Raji (cell line): Measurements from ENCODE around the gene SCD.

Experiments
- POLR2A ChIP-seq: IDR thresholded peaks from 2 replicates; pipeline ENCODE4 v1.6.1; 2011; ENCODE audit warnings: low read depth, low read length, control low read depth; ENCODE audit not compliant: insufficient read depth

SCD gene

GRCh38 chr10:100349672-100350071 lies 2.6 kb downstream of the SCD start:
- no peak for TF ChIP-seq POLR2A

- TF ChIP-seq POLR2A = no peak
These were observed 4.0 kb downstream of the SCD start for GRCh38 chr10:100350914-100351485.

DNA sequence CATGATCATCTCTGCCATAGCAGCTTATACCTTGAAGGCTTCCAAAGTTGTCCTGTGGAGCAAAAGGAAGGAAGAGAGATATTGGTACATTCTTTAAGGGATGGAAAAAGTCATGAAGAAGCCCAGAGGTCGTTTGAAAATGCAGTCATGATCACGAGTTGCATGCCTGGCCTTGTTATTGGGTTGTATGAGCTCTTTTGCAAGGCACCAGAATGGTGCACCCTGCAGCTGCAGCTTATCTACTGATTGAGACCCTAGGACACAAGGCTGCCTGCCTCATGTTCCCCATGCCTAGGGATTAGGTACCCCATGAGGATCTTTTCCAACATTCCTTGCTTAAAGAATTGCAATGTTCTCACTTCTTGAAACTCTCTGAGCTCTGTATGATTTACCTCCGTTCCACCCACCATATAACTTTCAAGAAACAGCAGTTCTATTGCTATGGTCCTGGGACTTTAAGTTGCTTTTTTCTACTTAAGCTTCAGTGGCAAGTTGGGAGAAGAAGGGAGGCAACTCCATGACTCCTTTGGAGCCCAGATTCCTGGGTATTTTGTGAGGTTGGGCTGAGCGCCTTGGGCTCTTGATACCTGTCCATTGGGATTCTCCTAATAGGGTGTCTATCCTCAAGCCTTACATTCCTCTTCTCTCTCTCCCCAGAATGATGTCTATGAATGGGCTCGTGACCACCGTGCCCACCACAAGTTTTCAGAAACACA lies 6.9 kb downstream of the SCD start:
- no peak for TF ChIP-seq POLR2A

GRCh38 chr10:100355086-100355485 lies 8.1 kb downstream of the SCD start:
- no peak for TF ChIP-seq POLR2A

GRCh38 chr10:100356067-100357017 lies 9.3 kb downstream of the SCD start:
- no peak for TF ChIP-seq POLR2A

- no peak for TF ChIP-seq POLR2A
These were observed 10.2 kb downstream of the SCD start for GRCh38 chr10:100357059-100357858.

- TF ChIP-seq POLR2A = no peak
These were observed 12.0 kb downstream of the SCD start for GRCh38 chr10:100359030-100359432.

GRCh38 chr10:100359529-100360150 lies 12.6 kb downstream of the SCD start:
- TF ChIP-seq POLR2A = no peak

- TF ChIP-seq POLR2A = no peak
These were observed 13.2 kb downstream of the SCD start for GRCh38 chr10:100360234-100360633.

- TF ChIP-seq POLR2A = no peak
These were observed 15.8 kb downstream of the SCD start for GRCh38 chr10:100362570-100363496.

DNA sequence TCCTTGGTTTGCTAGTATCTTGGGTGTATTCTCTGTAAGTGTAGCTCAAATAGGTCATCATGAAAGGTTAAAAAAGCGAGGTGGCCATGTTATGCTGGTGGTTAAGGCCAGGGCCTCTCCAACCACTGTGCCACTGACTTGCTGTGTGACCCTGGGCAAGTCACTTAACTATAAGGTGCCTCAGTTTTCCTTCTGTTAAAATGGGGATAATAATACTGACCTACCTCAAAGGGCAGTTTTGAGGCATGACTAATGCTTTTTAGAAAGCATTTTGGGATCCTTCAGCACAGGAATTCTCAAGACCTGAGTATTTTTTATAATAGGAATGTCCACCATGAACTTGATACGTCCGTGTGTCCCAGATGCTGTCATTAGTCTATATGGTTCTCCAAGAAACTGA lies 17.1 kb downstream of the SCD start:
- no peak for TF ChIP-seq POLR2A

- no peak for TF ChIP-seq POLR2A
These were observed 17.8 kb downstream of the SCD start for GRCh38 chr10:100364735-100365391.

DNA sequence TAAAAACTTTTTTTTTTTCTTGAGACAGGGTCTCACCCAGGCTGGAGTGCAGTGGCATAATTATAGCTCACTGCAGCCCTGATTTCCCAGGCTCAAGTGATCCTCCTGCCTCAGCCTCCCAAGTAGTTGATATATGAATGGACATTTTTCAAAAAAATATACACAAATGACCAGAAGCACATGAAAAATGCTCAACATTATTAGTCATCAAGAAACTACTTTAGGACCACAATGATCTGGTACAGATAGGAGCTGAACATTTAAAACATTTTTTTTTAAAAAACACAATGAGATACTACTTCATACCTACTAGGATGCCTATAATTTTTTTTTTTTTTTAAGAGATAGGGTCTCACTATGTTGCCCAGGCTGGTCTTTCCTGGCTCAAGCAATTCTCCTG lies 21.7 kb downstream of the SCD start:
- TF ChIP-seq POLR2A = no peak
